Measurements from ENCODE around the gene PLA2G4E.

DNA sequence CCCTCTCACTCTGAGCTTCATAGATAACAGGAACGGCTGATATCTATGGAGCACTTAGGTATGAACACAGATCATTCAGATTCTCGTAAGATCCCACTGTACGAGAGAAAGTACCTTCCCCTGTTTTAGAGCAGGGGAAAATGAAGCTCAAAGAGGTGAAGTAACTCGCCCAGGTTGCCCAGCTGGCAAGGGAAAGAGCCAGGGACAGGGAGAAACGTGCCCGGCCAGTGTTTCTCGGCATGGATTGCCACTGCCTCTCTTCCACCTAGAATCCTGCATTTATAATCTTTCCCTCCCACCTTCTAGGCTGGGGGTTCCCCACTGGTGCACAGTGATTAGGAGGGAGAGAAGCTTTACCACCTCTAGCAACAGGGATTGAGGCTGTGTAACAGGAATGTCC lies 87.5 kb downstream of the PLA2G4E start:
- TF ChIP-seq, protein P1, sequence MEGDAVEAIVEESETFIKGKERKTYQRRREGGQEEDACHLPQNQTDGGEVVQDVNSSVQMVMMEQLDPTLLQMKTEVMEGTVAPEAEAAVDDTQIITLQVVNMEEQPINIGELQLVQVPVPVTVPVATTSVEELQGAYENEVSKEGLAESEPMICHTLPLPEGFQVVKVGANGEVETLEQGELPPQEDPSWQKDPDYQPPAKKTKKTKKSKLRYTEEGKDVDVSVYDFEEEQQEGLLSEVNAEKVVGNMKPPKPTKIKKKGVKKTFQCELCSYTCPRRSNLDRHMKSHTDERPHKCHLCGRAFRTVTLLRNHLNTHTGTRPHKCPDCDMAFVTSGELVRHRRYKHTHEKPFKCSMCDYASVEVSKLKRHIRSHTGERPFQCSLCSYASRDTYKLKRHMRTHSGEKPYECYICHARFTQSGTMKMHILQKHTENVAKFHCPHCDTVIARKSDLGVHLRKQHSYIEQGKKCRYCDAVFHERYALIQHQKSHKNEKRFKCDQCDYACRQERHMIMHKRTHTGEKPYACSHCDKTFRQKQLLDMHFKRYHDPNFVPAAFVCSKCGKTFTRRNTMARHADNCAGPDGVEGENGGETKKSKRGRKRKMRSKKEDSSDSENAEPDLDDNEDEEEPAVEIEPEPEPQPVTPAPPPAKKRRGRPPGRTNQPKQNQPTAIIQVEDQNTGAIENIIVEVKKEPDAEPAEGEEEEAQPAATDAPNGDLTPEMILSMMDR (conservative IDR thresholded peaks at IDR 0.05) = no peak
- no peak for TF ChIP-seq EZH2 (IDR thresholded peaks at IDR 0.05; ENCODE audit: low read depth)

All from PC-9 (cell line).